Karpas-422 (cell line): ENCODE measurements around the gene OR1C1. TPM values are rescaled to one million over a fixed set of nuclear protein-coding genes. Genes with fewer than 3 reads are reported as not detected.
"Not testable (repeated sequence)": the region's sequence is repeated elsewhere in the genome, so short reads cannot be mapped to it uniquely, and the experiment has no call there.

Experiments used
- DNase-seq: peaks from one replicate; pipeline ENCODE4 v3.0.0-alpha.2; 2015
- H2AFZ ChIP-seq: fragments of 200-600 bp; sonication (generic); 2 replicates; pipeline ENCODE4 v1.6.1; 2014; ENCODE audit warnings: antibody characterized with exemption, low read length, mixed read lengths
- H3K27ac ChIP-seq: fragments of 200-600 bp; sonication (generic); 2 replicates; pipeline ENCODE4 v1.5.1; 2014; ENCODE audit warnings: mild to moderate bottlenecking, low read length, moderate library complexity
- H3K27me3 ChIP-seq: fragments of 200-600 bp; sonication (generic); 2 replicates; pipeline ENCODE4 v1.6.1; 2014; ENCODE audit warnings: low read length, mixed read lengths
- H3K36me3 ChIP-seq: fragments of 200-600 bp; sonication (generic); 2 replicates; pipeline ENCODE4 v1.6.1; 2014; ENCODE audit warnings: low read length, mixed read lengths; ENCODE audit not compliant: insufficient read depth
- H3K4me1 ChIP-seq: fragments of 200-600 bp; sonication (generic); 2 replicates; pipeline ENCODE4 v1.6.1; 2014; ENCODE audit warnings: mild to moderate bottlenecking, low read length, mixed read lengths
- H3K4me2 ChIP-seq: fragments of 200-600 bp; sonication (generic); 2 replicates; pipeline ENCODE4 v1.6.1; 2014; ENCODE audit warnings: low read length, low read depth, mild to moderate bottlenecking; ENCODE audit not compliant: poor library complexity, severe bottlenecking
- H3K4me3 ChIP-seq: fragments of 200-600 bp; sonication (generic); 2 replicates; pipeline ENCODE4 v1.5.1; 2014; ENCODE audit warnings: mild to moderate bottlenecking, antibody characterized with exemption, low read length, mixed read lengths
- H3K79me2 ChIP-seq: fragments of 200-600 bp; sonication (generic); 2 replicates; pipeline ENCODE4 v1.6.1; 2014; ENCODE audit warnings: mild to moderate bottlenecking, low read length, mixed read lengths
- H3K9ac ChIP-seq: fragments of 200-600 bp; sonication (generic); 2 replicates; pipeline ENCODE4 v1.6.0; 2014; ENCODE audit warnings: low read length
- H3K9me2 ChIP-seq: fragments of 200-600 bp; sonication (generic), shearing (Covaris generic); replicated peaks from 2 replicates; pipeline ENCODE4 v1.6.0; 2014; ENCODE audit warnings: mild to moderate bottlenecking, low read length, moderate library complexity; ENCODE audit not compliant: insufficient read depth
- H3K9me3 ChIP-seq: fragments of 300-700, 200-600 bp; sonication (generic); 2 replicates; pipeline ENCODE4 v1.6.1; 2014; ENCODE audit warnings: low read length, mixed read lengths
- H4K20me1 ChIP-seq: fragments of 200-600 bp; sonication (generic); 2 replicates; pipeline ENCODE4 v1.6.1; 2014; ENCODE audit warnings: mild to moderate bottlenecking, antibody characterized with exemption, low read length, low read depth; ENCODE audit not compliant: insufficient read depth
- total RNA-seq: library from RNA; depleted of rRNA; stranded (reverse); fragments of >200 nt; shearing (Covaris generic); gene quantifications from 2 replicates; pipeline ENCODE4 v1.2.3, GENCODE V29; 2014; ENCODE audit warnings: low replicate concordance

OR1C1 gene
- total RNA-seq, 1 experiment from 2014 or later: not detected

DNA sequence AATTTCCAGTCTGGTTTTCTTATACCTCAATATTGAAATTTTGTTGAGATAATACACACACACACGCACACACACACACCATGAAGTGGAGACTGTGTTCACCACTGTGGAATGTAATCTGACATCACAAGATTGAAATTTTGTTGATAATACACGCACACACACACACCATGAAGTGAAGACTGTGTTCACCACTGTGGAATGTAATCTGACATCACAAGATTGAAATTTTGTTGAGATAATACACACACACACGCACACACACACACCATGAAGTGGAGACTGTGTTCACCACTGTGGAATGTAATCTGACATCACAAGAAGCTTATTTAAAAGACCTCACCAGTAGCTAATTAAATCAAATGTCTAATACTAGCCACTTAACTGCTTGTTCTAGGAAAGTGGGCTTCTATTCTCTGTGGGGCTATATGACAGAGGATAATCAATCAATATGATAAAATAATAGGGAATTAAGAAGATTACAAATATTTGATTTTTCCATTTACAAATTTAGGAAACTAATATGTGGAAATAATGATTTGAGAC lies 18.1 kb downstream of the OR1C1 start:
- H2AFZ ChIP-seq, DNase-seq, H3K27ac ChIP-seq, H3K36me3 ChIP-seq, H3K79me2 ChIP-seq, H3K9me3 ChIP-seq, H3K9ac ChIP-seq, H3K4me3 ChIP-seq, H3K4me1 ChIP-seq, H3K27me3 ChIP-seq, H3K4me2 ChIP-seq, H4K20me1 ChIP-seq, H3K9me2 ChIP-seq: not testable (repeated sequence)

DNA sequence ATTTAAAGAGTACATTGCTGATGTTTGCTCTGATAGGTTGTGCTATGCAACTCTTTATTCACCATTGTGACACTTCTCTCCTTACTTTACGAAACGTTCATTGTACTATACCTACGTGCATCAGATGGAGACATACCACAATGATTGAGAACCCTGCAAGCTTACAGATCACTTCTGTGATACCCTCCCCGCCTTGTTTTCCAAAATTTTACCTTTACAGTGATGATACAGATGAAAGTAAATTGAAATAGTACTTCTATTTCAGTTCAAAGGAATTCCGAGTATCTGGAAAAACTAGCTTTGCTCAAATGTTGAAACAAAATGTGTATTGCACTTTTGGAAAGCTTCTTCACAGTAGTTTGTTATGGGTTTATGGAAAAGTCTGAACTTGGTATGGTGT lies 18.6 kb downstream of the OR1C1 start:
- Histone ChIP-seq H3K36me3 (no peaks in the 10 kb centered on the region), H3K9me2 (0 out of 2 replicates have a peak, but pooled peaks cover 3% of the 10 kb centered on the region), H3K4me3 (no peak overlapping the region), H3K4me2 (no peak overlapping the region), H3K9ac (no peak overlapping the region), H3K27me3 (no peaks in the 10 kb centered on the region), H4K20me1 (no peaks in the 10 kb centered on the region), H3K4me1 (no peaks in the 10 kb centered on the region), H3K27ac (no peak overlapping the region), H3K9me3 (no peaks in the 10 kb centered on the region), H2AFZ (no peak overlapping the region), H3K79me2 (no peaks in the 10 kb centered on the region)
- DNase-seq: no peak

DNA sequence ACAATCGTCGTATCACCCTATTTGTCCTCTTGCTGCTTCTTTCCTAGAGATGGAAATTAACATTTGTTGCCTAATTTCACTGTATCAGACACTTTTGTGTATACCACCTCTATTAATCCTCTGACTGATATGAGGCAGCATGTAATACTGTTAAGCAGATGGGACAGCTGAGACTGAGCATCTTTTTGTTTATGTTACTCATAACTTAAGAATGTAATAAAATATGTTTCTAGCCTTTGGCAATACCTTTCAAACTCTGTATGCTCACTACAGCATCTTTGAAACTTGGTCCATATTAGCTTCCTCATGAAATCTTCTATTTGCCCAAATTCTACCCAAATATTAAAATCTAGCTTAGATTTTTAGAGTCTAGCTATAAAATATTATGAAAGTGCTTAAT lies 19.6 kb downstream of the OR1C1 start:
- H3K9me2 ChIP-seq: 0 out of 2 replicates have a peak, but pooled peaks cover 3% of the 10 kb centered on the region
- DNase-seq: no peak
- H3K9ac ChIP-seq: no peak overlapping the region
- no peaks in the 10 kb centered on the region for H4K20me1 ChIP-seq
- H3K9me3 ChIP-seq: no peaks in the 10 kb centered on the region
- H3K4me1 ChIP-seq: no peaks in the 10 kb centered on the region
- no peak overlapping the region for H3K4me3 ChIP-seq
- no peak overlapping the region for H3K27ac ChIP-seq
- H2AFZ ChIP-seq: no peak overlapping the region
- no peak overlapping the region for H3K4me2 ChIP-seq
- H3K79me2 ChIP-seq: no peaks in the 10 kb centered on the region
- H3K27me3 ChIP-seq: no peaks in the 10 kb centered on the region
- no peaks in the 10 kb centered on the region for H3K36me3 ChIP-seq

DNA sequence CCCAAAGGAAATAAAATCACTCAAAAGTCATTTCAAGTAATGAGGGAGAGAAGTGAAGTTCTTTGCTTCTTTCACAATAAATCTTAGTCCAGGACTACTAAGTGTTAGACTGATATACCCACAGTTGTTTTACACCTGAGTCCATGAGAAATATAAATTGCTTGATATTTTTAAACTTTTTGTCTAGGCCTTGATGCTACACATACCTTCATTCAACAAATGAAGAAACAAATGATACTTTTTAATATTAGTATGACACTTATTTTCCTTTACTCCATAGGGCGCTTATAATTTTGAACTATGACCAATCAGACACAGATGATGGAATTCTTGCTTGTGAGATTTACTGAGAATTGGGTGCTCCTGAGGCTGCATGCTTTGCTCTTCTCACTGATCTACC lies 22.0 kb downstream of the OR1C1 start, which contains the start of gene OR14K1:
TSS of gene OR14K1 (plus strand) at position 301 of the 400 bp plus-strand sequence. CDS start at position 301, 0 bp downstream.
- no peak within 1 kb of the TSS for H3K4me2 ChIP-seq
- 0 out of 2 replicates have a peak, but pooled peaks cover 3% of the 10 kb centered on the region for H3K9me2 ChIP-seq
- H4K20me1 ChIP-seq: no peaks in the 10 kb centered on the region
- DNase-seq: no peak
- H3K27me3 ChIP-seq: no peaks in the 10 kb centered on the region
- H3K9ac ChIP-seq: no peak within 1 kb of the TSS
- H3K4me1 ChIP-seq: no peaks in the 10 kb centered on the region
- no peaks in the 10 kb centered on the region for H3K9me3 ChIP-seq
- H3K79me2 ChIP-seq: no peaks in the 10 kb centered on the region
- no peak within 1 kb of the TSS for H2AFZ ChIP-seq
- H3K36me3 ChIP-seq: no peaks in the 10 kb centered on the region
- H3K27ac ChIP-seq: no peak within 1 kb of the TSS
- H3K4me3 ChIP-seq: no peak within 1 kb of the TSS

DNA sequence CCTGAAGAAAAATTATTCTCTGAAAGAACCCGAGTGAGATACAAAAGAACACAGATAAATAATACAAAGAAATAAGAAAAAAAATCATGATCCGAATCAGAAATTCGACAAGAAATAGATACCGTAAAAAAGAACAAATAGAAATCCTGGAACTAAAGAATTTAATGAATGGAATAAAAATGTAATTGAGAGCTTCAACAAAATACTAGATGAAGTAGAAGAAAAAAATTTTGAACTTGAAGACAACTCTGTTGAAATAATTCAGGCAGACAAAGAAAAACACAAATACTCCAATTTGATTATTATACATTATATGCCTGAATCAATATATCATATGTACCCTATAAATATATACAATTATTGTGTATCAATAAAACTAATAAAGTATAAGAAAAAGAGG lies 39.1 kb downstream of the OR1C1 start:
- Histone ChIP-seq H4K20me1 (no peaks in the 10 kb centered on the region), H2AFZ (no peak overlapping the region), H3K4me1 (no peaks in the 10 kb centered on the region), H3K9me2 (no peaks in the 10 kb centered on the region), H3K36me3 (no peaks in the 10 kb centered on the region; the same call in 1 of the 2 replicates), H3K4me3 (no peak overlapping the region), H3K4me2 (no peak overlapping the region), H3K79me2 (no peaks in the 10 kb centered on the region), H3K9me3 (peaks cover 10% of the 10 kb centered on the region; the same call in 1 of the 2 replicates), H3K9ac (no peak overlapping the region), H3K27me3 (no peaks in the 10 kb centered on the region), H3K27ac (no peak overlapping the region)
- DNase-seq: no peak

DNA sequence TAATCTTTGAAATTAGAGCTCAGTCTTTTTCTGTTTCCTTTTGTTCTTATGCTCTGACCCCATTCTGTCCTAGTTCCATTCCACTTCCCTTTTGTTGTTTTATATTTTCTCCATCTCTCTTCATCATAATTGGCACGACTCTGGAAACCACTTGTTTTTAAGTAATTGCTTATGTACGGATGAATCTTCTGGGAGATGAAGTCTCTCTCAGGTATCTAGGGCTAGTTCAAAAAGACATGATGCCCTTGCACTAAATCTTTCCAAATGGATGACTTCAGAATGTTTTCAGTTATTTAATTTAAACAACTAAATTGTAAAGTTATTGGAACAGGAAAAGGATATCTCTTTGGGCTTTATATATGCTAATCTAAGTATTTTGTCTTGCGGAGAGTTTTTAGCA lies 43.8 kb downstream of the OR1C1 start, which contains the start of gene OR6F1:
TSS of gene OR6F1 (minus strand) at position 101 of the 400 bp plus-strand sequence. CDS start 3,891 bp downstream, outside the sequence.
- Histone ChIP-seq H3K4me2 (no peak within 1 kb of the TSS), H4K20me1 (no peaks in the 10 kb centered on the region), H2AFZ (no peak within 1 kb of the TSS), H3K9me2 (no peaks in the 10 kb centered on the region), H3K79me2 (no peaks in the 10 kb centered on the region), H3K27me3 (no peaks in the 10 kb centered on the region), H3K36me3 (no peaks in the 10 kb centered on the region; the same call in 1 of the 2 replicates), H3K4me1 (no peaks in the 10 kb centered on the region), H3K27ac (no peak within 1 kb of the TSS), H3K4me3 (no peak within 1 kb of the TSS), H3K9ac (no peak within 1 kb of the TSS), H3K9me3 (peaks cover 6% of the 10 kb centered on the region; the same call in 1 of the 2 replicates)
- no peak for DNase-seq

DNA sequence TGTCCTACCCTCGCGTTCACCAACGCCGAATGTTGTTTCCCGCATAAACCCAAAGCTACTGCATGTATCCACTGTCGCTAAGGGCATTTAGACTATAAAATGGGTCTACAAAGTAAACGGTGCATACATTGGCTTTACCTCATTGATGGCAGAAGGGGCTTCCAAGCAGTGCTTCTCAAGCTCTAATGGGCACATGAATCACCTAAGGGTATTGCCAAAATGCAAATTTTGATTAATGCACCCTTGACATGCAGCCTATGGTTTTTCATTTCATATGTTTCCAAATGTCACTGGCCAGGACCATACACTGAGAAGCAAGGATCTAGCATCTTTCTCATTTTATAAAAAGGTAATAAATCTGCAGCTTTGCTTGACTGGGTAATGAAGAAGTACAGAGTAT lies 46.6 kb downstream of the OR1C1 start:
- no peaks in the 10 kb centered on the region for H3K27me3 ChIP-seq
- no peaks in the 10 kb centered on the region for H4K20me1 ChIP-seq
- H3K4me1 ChIP-seq: no peaks in the 10 kb centered on the region
- H3K4me2 ChIP-seq: no peak overlapping the region
- no peaks in the 10 kb centered on the region for H3K36me3 ChIP-seq
- H3K9ac ChIP-seq: no peak overlapping the region
- no peaks in the 10 kb centered on the region for H3K9me2 ChIP-seq
- no peak overlapping the region for H3K4me3 ChIP-seq
- H3K9me3 ChIP-seq: no peaks in the 10 kb centered on the region; the same call in 1 of the 2 replicates
- H3K79me2 ChIP-seq: no peaks in the 10 kb centered on the region
- H2AFZ ChIP-seq: no peak overlapping the region
- H3K27ac ChIP-seq: no peak overlapping the region
- no peak for DNase-seq

DNA sequence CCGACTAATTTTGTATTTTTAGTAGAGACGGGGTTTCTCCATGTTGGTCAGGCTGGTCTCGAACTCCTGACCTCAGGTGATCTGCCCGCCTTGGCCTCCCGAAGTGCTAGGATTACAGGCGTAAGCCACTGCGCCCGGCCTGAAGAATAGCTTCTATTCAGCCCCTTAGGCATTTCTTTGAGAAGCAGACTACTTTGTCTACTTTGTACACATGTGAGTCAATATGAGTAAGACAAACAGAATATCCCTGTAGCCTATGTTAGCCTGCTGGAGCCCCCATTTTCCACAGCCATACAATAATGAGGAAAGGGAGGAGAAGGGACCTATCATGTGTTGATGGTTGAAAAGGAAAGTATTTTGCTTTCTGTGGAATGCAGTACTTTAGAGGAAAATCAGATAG lies 49.7 kb downstream of the OR1C1 start:
- not testable (repeated sequence) for H3K9me3 ChIP-seq, H3K36me3 ChIP-seq, H3K9me2 ChIP-seq, DNase-seq, H4K20me1 ChIP-seq, H3K27me3 ChIP-seq, H3K9ac ChIP-seq, H3K27ac ChIP-seq, H2AFZ ChIP-seq, H3K4me1 ChIP-seq, H3K4me3 ChIP-seq, H3K4me2 ChIP-seq, H3K79me2 ChIP-seq
